Panc1 (cell line): Measurements from ENCODE around the gene GGT6. TPM values are rescaled to one million over a fixed set of nuclear protein-coding genes. Genes with fewer than 3 reads are reported as not detected.

Source experiments
- ATAC-seq: fragments of 200-7000 bp; cut with Tn5 transposase; 2 replicates; pipeline ENCODE4 v1.9.1; 2020; ENCODE audit warnings: mild to moderate bottlenecking, moderate library complexity
- BruUV-seq: library from RNA; stranded (reverse); fragments of 400-500 nt; replicated peaks from 2 replicates; lab custom pipeline; 2021; lab: Mats Ljungman, UMichigan
- CTCF ChIA-PET: fragments of 300-600 bp; sonication (Branson Sonifier 250); formaldehyde crosslinking; loops from one replicate; lab custom pipeline; 2022; ENCODE audit warnings: antibody characterized with exemption; lab: Charles Lee
- POLR2A ChIA-PET: fragments of 300-600 bp; sonication (Branson Sonifier 250); formaldehyde crosslinking; loops from one replicate; lab custom pipeline; 2022; ENCODE audit warnings: antibody characterized with exemption; lab: Charles Lee
- DNase-seq: peaks from one replicate; pipeline ENCODE4 v3.0.0-alpha.2; 2010; ENCODE audit warnings: low read depth, low spot score
- H3K27ac ChIP-seq: 2 replicates; pipeline ENCODE4 v1.5.1; 2011; ENCODE audit warnings: mild to moderate bottlenecking, low read length, inconsistent platforms
- H3K27me3 ChIP-seq: fragments of 200-500 bp; sonication (Bioruptor generic); 2 replicates; pipeline ENCODE4 v1.6.0; 2014; ENCODE audit warnings: low read length, inconsistent platforms; ENCODE audit not compliant: control insufficient read depth, insufficient read depth
- H3K36me3 ChIP-seq: fragments of 200-500 bp; sonication (Bioruptor generic); 2 replicates; pipeline ENCODE4 v1.5.1; 2014; ENCODE audit warnings: inconsistent platforms, mild to moderate bottlenecking, low read length, moderate library complexity; ENCODE audit not compliant: control insufficient read depth, insufficient read depth
- H3K4me1 ChIP-seq: 2 replicates; pipeline ENCODE4 v1.5.1; 2011; ENCODE audit warnings: inconsistent platforms, mild to moderate bottlenecking, low read length, moderate library complexity; ENCODE audit not compliant: control insufficient read depth, insufficient read depth
- H3K4me3 ChIP-seq, 2 experiments: 2 replicates each; pipeline ENCODE4 v1.5.1; 2011 to 2012; ENCODE audit warnings: low read depth in 2 of 2, low read length in 2 of 2, mild to moderate bottlenecking in 2 of 2, inconsistent platforms in 1 of 2, moderate library complexity in 1 of 2
- H3K9me3 ChIP-seq: fragments of 200-500 bp; sonication (Bioruptor generic); 2 replicates; pipeline ENCODE4 v1.5.1; 2014; ENCODE audit warnings: low read depth, mild to moderate bottlenecking, inconsistent platforms, low read length, moderate library complexity; ENCODE audit not compliant: control insufficient read depth, insufficient read depth
- CTCF ChIP-seq: fragments of 450-650 bp; IDR thresholded peaks from 2 replicates; pipeline ENCODE4 v1.5.1; 2017; ENCODE audit warnings: mild to moderate bottlenecking
- POLR2AphosphoS5 ChIP-seq: IDR thresholded peaks from 2 replicates; pipeline ENCODE4 v1.6.1; 2012; ENCODE audit warnings: mild to moderate bottlenecking, low read depth, low read length, moderate library complexity
- REST ChIP-seq, 2 experiments: IDR thresholded peaks; 2 replicates each; pipeline ENCODE4 v1.6.1; 2011 to 2012; ENCODE audit warnings: low read depth in 2 of 2, control low read depth in 1 of 2, low read length in 1 of 2, mild to moderate bottlenecking in 1 of 2, moderate library complexity in 1 of 2; ENCODE audit not compliant: insufficient read depth in 1 of 2
- SIN3A ChIP-seq: IDR thresholded peaks from 2 replicates; pipeline ENCODE4 v1.6.1; 2012; ENCODE audit warnings: low read depth, mild to moderate bottlenecking, low read length, moderate library complexity, borderline replicate concordance; ENCODE audit not compliant: insufficient read depth
- TCF7L2 ChIP-seq: IDR thresholded peaks from 2 replicates; pipeline ENCODE4 v1.6.1; 2011; ENCODE audit warnings: mild to moderate bottlenecking, low read depth, low read length, inconsistent platforms
- in situ Hi-C: cut with HindIII; loops from 2 replicates; pipeline ENCODE4 v1.10.0; 2016; ENCODE audit warnings: low sequenced_read_pairs, low pct_unique_long_range_greater_than_20kb
- intact Hi-C: fragments of 100-400 bp; cut with micrococcal nuclease; formaldehyde crosslinking; loops from one replicate; pipeline ENCODE4 v1.10.0; 2022; ENCODE audit not compliant: unreplicated experiment
- total RNA-seq: library from RNA; stranded (reverse); gene quantifications from one replicate; pipeline ENCODE4 v1.2.1, GENCODE V29; 2021; ENCODE audit not compliant: unreplicated experiment

The GGT6 gene
- total RNA-seq, 1 experiment from 2014 or later: not detected

GRCh38 chr17:4527134-4527533, 33.2 kb downstream of the GGT6 start:
- in situ Hi-C loops: no loop called here
- no peak for DNase-seq
- no peak for TF ChIP-seq REST (IDR thresholded peaks at IDR 0.05; ENCODE audit: insufficient read depth in 1 of 2, low read depth in 2 of 2, low read length in 1 of 2)
- TF ChIP-seq TCF7L2: no peak
- no peak for TF ChIP-seq POLR2AphosphoS5
- no peak overlapping the region for H3K27ac ChIP-seq
- no peaks in the 10 kb centered on the region for H3K4me1 ChIP-seq
- no peak for ATAC-seq
- no peaks in the 10 kb centered on the region for H3K9me3 ChIP-seq
- no peaks in the 10 kb centered on the region for H3K27me3 ChIP-seq
- CTCF ChIA-PET: no interaction called here
- no peaks in the 10 kb centered on the region for H3K36me3 ChIP-seq
- BruUV-seq: no TSS peak
- H3K4me3 ChIP-seq: no peak overlapping the region
- intact Hi-C loops: no loop called here
- POLR2A ChIA-PET: no interaction called here

- no peak for ATAC-seq
- no TSS peak for BruUV-seq
- POLR2A ChIA-PET: no interaction called here
Measured at GRCh38 chr17:4525691-4526397, 34.5 kb downstream of the GGT6 start.

More at GRCh38 chr17:4525691-4526397, 34.5 kb downstream of the GGT6 start:
- in situ Hi-C loops (no loop called here), intact Hi-C loops (no loop called here)
- no peak for TF ChIP-seq SIN3A
- no peak for TF ChIP-seq CTCF
- TF ChIP-seq REST (IDR thresholded peaks at IDR 0.05; ENCODE audit: insufficient read depth in 1 of 2, low read depth in 2 of 2, low read length in 1 of 2): no peak
- no peak for TF ChIP-seq TCF7L2
- no peak for TF ChIP-seq POLR2AphosphoS5
- Histone ChIP-seq H3K27me3 (no peaks in the 10 kb centered on the region), H3K9me3 (no peaks in the 10 kb centered on the region), H3K36me3 (no peaks in the 10 kb centered on the region), H3K4me3 (no peak overlapping the region), H3K27ac (no peak overlapping the region), H3K4me1 (no peaks in the 10 kb centered on the region)
- no peak for DNase-seq
- CTCF ChIA-PET: interaction anchor here (0.7 kb wide), 1 partner anchor 103 kb away, joined by 5 read pairs; no protein-coding TSS in a partner anchor
